ENCODE data around the gene TMEM9B.

DNA sequence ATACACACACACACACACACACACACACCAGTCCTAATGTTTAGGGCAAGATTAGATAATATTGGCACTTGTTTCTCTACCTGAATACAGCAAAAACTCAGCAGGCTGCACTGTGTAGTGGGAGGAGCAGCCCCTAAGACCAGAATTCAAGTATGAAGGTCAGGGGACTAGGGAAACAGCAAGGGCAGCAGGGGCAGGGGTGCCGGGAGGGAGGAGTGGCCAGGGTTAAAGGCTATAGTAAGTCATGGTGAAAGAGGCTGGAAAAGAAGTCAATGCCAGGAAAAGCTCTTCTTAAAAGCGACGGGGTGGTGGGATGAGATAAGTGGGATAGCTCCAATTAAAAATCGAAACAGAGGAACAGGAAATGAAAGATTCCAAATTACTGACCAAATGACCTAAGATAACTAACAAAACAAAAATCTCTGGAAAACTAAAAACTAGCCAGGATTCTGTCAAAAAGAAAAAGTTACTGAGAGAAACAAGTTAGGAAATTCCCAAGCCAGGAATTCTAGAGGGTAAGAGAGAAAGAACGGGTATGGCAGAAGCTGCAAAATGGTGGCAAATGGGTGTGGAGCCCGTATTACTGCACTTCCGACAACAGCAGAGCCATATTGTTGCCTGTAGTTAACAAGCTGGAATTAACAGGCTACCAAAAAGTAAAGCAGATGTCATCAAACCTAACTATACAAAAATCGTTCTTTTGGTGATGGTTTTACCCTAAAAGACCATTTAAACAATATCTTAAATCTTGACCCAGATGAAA lies 22.7 kb downstream of the TMEM9B start:
- TF ChIP-seq POLR2A (IDR thresholded peaks at IDR 0.05; ENCODE audit: low read length) (no peak), GATA1 (IDR thresholded peaks at IDR 0.05; ENCODE audit: low read depth, low read length) (no peak)

Data from erythroblast (primary cell).